Naive B cell (primary cell): ENCODE data around the gene COG7. TPM values are rescaled to one million over a fixed set of nuclear protein-coding genes. Genes with fewer than 3 reads are reported as not detected.

Source experiments
- ATAC-seq, 2 donors: fragments of 150-1000 bp; cut with Tn5 transposase; 2 replicates each; pipeline ENCODE4 v1.10.0; 2021; ENCODE audit warnings: low read depth in 2 of 2, mild to moderate bottlenecking in 2 of 2, moderate library complexity in 2 of 2
- DNase-seq: peaks from one replicate; pipeline ENCODE4 v3.0.0; 2022
- H3K27ac Mint-ChIP-seq, 6 donors: one replicate each; pipeline ENCODE4 v1.8.0; 2020 to 2022; ENCODE audit warnings: mild to moderate bottlenecking in 6 of 6, mixed read lengths in 6 of 6, moderate library complexity in 5 of 6, inconsistent platforms in 2 of 6
- H3K27me3 Mint-ChIP-seq, 3 donors: one replicate each; pipeline ENCODE4 v1.8.0; 2021 to 2022; ENCODE audit warnings: mixed read lengths in 3 of 3, mild to moderate bottlenecking in 1 of 3
- H3K36me3 Mint-ChIP-seq, 2 donors: one replicate each; pipeline ENCODE4 v1.8.0; 2020 to 2022; ENCODE audit warnings: mixed read lengths in 2 of 2, inconsistent platforms in 1 of 2, mild to moderate bottlenecking in 1 of 2
- H3K4me1 Mint-ChIP-seq, 3 donors: one replicate each; pipeline ENCODE4 v1.8.0; 2020 to 2022; ENCODE audit warnings: mixed read lengths in 3 of 3, inconsistent platforms in 1 of 3, mild to moderate bottlenecking in 1 of 3, moderate library complexity in 1 of 3
- H3K4me3 Mint-ChIP-seq, 8 donors: one replicate each; pipeline ENCODE4 v1.8.0; 2020 to 2022; ENCODE audit warnings: mild to moderate bottlenecking in 8 of 8, mixed read lengths in 8 of 8, moderate library complexity in 8 of 8, inconsistent platforms in 2 of 8
- H3K9me3 Mint-ChIP-seq, 7 donors: one replicate each; pipeline ENCODE4 v1.8.0; 2020 to 2022; ENCODE audit warnings: mixed read lengths in 7 of 7, mild to moderate bottlenecking in 5 of 7, inconsistent platforms in 2 of 7, moderate library complexity in 1 of 7
- polyA plus RNA-seq, 6 donors: library from polyadenylated mRNA; unstranded; fragments of 300-500 nt; fragmentation: Illumina TruSeq; gene quantifications; one replicate each; pipeline ENCODE4 v1.2.3, GENCODE V29; 2021; ENCODE audit warnings: low read depth in 6 of 6

Gene COG7
- polyA plus RNA-seq, 6 donors from 2014 or later, result 5.8 to 19.3 (median 8.8) TPM

DNA sequence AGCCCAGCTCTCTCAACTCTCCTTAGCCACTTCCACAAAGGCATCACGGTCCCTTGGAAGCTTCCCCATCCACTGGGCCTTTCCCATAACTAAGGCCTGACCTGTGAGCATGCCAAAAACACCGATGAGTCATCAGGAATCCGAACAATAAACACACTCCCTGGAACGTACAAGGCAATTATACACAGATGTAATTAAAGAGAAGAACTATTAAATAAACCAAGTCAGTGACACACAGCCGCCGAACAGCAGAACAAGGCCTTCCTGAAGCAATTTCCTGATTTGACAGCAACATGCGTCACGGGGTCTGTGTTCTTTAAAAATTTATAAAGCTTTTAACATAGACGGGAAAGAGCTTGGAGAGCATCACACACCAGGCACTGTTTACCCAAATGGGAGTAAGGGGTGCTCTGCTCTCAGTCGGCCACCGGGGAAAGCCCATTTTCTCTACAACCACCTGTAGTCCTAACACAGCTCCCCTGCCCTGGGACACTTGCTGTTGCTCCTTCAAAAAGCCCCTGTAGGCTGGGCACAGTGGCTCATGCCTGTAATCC is 29.4 kb downstream of the COG7 start:
- H3K4me1 Mint-ChIP-seq, result peaks cover 0 to 3% (median 0%) of the 10 kb centered on the region in 3 donors
- no peak overlapping the region for H3K27ac Mint-ChIP-seq
- H3K4me3 Mint-ChIP-seq, result no peak overlapping the region
- ATAC-seq, result no peak
- H3K36me3 Mint-ChIP-seq, result peaks cover 7 to 17% of the 10 kb centered on the region in 2 donors
- H3K27me3 Mint-ChIP-seq, result no peaks in the 10 kb centered on the region
- DNase-seq, result no peak
- H3K9me3 Mint-ChIP-seq, result no peaks in the 10 kb centered on the region

DNA sequence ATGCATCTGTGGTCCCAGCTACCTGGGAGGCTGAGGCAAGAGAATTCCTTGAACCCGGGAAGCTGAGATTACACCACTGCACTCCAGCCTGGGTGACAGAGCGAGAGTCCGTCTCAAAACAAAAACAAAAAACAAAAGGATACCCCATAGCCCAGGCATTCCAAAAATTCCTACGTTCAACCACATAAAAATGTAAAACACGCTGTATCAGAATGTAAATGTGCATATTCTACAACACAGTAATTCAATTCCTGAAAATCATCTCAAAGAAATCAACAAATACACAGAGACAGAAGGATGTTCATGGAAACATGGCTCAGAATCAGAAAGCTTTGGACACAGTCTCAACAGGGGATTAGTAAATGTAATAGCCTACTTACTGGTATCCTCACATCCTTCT is 33.0 kb downstream of the COG7 start:
- H3K27ac Mint-ChIP-seq, result peak overlapping the region in 1 of 6 donors; percentile 72
- peak overlapping the region in 1 of 8 donors; percentile 10 for H3K4me3 Mint-ChIP-seq
- H3K4me1 Mint-ChIP-seq, result no peaks in the 10 kb centered on the region
- H3K36me3 Mint-ChIP-seq, result peaks cover 5 to 15% of the 10 kb centered on the region in 2 donors
- ATAC-seq, result no peak
- no peaks in the 10 kb centered on the region for H3K27me3 Mint-ChIP-seq
- no peak for DNase-seq
- no peaks in the 10 kb centered on the region for H3K9me3 Mint-ChIP-seq

DNA sequence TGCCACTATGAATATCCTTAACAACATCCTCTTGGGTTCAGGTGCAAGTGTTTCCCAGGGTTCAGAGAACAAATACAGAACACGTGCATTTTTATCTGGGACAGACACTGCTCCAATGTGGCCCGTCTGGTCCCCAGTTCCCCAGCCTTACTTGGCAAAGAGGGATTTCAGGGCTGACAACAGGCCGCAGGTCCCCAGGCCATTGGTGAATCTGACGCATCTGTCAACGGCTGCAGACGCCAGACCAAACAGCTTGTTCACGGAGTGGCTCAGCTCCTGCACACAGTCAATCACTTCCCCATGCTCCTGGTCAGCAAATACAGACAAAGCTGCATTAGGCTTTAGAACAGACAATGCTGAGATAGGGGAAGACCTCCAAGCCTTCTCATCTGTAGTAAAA is 36.2 kb downstream of the COG7 start:
- no peak for DNase-seq
- no peaks in the 10 kb centered on the region for H3K4me1 Mint-ChIP-seq
- no peaks in the 10 kb centered on the region for H3K27me3 Mint-ChIP-seq
- H3K36me3 Mint-ChIP-seq, result peaks cover 0 to 17% of the 10 kb centered on the region in 2 donors
- ATAC-seq, result no peak
- no peak overlapping the region for H3K4me3 Mint-ChIP-seq
- no peak overlapping the region for H3K27ac Mint-ChIP-seq
- H3K9me3 Mint-ChIP-seq, result no peaks in the 10 kb centered on the region

- no peaks in the 10 kb centered on the region for H3K9me3 Mint-ChIP-seq
- H3K4me3 Mint-ChIP-seq, result no peak overlapping the region
- ATAC-seq, result no peak
- no peaks in the 10 kb centered on the region for H3K4me1 Mint-ChIP-seq
- H3K36me3 Mint-ChIP-seq, result peaks cover 0 to 26% of the 10 kb centered on the region in 2 donors
- H3K27ac Mint-ChIP-seq, result peak overlapping the region in 1 of 6 donors; percentile 76
- DNase-seq, result no peak
- H3K27me3 Mint-ChIP-seq, result no peaks in the 10 kb centered on the region
Measured at GRCh38 chr16:23414731-23415130, 38.3 kb downstream of the COG7 start.

- H3K27me3 Mint-ChIP-seq, result no peaks in the 10 kb centered on the region
- no peak overlapping the region for H3K27ac Mint-ChIP-seq
- no peaks in the 10 kb centered on the region for H3K9me3 Mint-ChIP-seq
- H3K36me3 Mint-ChIP-seq, result peaks cover 6 to 25% of the 10 kb centered on the region in 2 donors
- no peaks in the 10 kb centered on the region for H3K4me1 Mint-ChIP-seq
- H3K4me3 Mint-ChIP-seq, result no peak overlapping the region
- DNase-seq, result no peak
- no peak for ATAC-seq
Measured at GRCh38 chr16:23410176-23410575, 42.8 kb downstream of the COG7 start.

DNA sequence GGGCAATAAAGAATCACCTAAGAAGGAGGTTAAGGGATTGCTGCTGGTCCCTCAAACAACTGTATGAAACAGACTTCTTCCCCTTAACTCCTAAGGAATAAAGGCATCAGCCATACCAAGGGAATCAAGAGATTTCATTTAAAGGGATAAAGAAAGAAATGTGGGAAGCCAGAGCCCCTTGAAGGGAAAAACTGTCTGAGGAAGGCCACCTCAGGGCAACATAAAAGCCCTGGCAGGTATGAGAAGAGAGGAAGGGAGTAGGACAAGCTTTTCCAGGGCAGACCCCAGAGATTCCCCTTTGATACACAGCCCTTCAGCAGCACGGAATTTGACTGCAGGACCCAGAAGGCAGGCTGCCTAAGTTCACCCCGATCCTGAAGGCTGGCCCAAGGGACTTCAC is 43.5 kb downstream of the COG7 start:
- Mint-ChIP-seq H3K27ac (no peak overlapping the region), H3K4me3 (no peak overlapping the region), H3K4me1 (no peaks in the 10 kb centered on the region), H3K27me3 (no peaks in the 10 kb centered on the region), H3K36me3 (peaks cover 6 to 25% of the 10 kb centered on the region in 2 donors), H3K9me3 (no peaks in the 10 kb centered on the region)
- ATAC-seq, result no peak
- no peak for DNase-seq

DNA sequence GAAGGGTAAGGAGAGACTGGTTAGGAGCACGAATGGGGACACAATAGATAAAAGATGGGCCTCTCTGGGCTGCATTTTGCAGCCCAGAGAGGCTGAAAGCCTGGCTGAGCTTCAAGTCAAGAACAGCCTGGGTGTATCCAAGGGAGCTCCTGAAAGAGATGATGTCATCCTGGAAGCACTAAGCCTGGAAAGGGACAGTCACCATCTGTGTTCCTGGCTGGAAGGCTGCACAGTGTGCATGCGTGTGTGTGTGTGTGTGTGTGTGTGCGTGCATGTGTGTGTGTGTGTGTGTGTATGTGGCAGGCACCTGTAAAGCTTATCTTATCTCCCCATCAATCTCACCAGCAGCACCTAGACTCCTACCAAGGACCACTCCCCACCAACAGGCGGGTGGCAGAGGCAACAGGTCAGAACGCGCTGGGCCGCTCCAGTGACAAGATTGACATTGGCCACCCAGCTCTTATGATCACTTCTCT is 44.1 kb downstream of the COG7 start:
- no peak for DNase-seq
- Mint-ChIP-seq H3K36me3 (peaks cover 10 to 25% of the 10 kb centered on the region in 2 donors), H3K27me3 (no peaks in the 10 kb centered on the region), H3K4me3 (no peak overlapping the region), H3K27ac (no peak overlapping the region), H3K4me1 (no peaks in the 10 kb centered on the region), H3K9me3 (no peaks in the 10 kb centered on the region)
- ATAC-seq, result no peak

DNA sequence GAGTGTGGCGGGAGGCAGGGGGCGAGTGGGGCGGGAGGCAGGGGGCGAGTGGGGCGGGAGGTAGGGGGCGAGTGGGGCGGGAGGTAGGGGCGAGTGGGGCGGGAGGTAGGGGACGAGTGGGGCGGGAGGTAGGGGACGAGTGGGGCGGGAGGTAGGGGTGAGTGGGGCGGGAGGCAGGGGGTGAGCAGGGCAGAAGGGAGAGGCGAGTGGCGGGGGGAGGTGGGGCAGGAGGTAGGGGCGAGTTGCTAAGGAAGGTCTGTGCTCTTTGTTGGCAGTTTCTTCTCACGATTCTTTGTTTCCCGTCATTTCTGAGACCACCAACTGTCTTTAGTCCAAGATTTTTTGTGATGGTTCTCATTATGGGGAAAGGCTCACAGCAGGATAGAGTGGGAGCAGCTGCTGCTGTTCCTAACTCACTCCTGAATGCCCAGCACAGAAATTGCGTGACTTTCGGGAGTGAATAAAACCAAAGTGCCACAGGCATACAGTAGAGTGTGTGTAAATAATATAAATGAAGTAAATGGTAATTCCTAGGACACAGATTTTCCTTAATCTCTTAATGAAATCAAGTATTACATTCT is 44.7 kb downstream of the COG7 start:
- H3K27ac Mint-ChIP-seq, result no peak overlapping the region
- no peak for DNase-seq
- no peak overlapping the region for H3K4me3 Mint-ChIP-seq
- no peaks in the 10 kb centered on the region for H3K27me3 Mint-ChIP-seq
- no peak for ATAC-seq
- no peaks in the 10 kb centered on the region for H3K4me1 Mint-ChIP-seq
- H3K36me3 Mint-ChIP-seq, result peaks cover 13 to 22% of the 10 kb centered on the region in 2 donors
- no peaks in the 10 kb centered on the region for H3K9me3 Mint-ChIP-seq

GRCh38 chr16:23407436-23408127 is 45.4 kb downstream of the COG7 start:
- Mint-ChIP-seq H3K27me3 (no peaks in the 10 kb centered on the region), H3K36me3 (peaks cover 20 to 25% of the 10 kb centered on the region in 2 donors), H3K9me3 (no peaks in the 10 kb centered on the region), H3K4me3 (peak overlapping the region in 1 of 8 donors; percentile 18), H3K27ac (no peak overlapping the region), H3K4me1 (no peaks in the 10 kb centered on the region)
- no peak for DNase-seq
- no peak for ATAC-seq

DNA sequence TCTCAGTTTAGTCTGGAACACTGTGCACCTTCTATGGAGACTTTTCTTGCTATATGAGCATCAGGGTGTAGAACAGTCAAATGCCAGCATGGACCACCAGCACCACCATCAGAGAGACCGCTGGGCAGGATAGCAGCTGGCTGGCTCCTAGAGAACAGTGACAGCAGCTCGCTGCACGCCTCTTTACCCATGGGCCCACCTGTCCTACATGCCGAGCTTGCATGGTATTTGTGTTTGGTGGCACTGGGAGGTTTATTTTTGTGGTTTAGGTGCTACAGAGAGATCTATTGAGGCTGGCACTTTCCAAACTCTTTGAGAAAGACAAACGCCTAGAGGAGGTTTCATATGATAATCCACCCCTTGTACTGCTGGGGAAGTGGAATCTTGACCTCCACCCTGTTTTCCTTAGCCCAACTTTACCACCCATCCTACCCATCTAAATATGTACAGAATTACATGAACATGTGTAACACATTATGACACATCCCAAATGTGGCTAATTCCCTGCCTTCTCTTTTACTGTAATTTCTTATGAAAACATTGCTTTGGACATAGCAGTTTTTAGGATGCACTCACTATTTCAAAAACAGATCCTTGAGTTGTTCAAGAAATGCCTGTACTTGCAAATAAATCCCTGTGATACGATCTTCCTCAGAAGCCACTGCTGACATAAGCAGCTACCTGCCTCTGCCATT is 46.3 kb downstream of the COG7 start:
- ATAC-seq (no peak), DNase-seq (no peak)
- Mint-ChIP-seq H3K4me1 (no peaks in the 10 kb centered on the region), H3K27me3 (no peaks in the 10 kb centered on the region), H3K36me3 (peaks cover 23 to 29% of the 10 kb centered on the region in 2 donors), H3K27ac (peak overlapping the region in 1 of 6 donors; percentile 33), H3K4me3 (no peak overlapping the region), H3K9me3 (no peaks in the 10 kb centered on the region)

DNA sequence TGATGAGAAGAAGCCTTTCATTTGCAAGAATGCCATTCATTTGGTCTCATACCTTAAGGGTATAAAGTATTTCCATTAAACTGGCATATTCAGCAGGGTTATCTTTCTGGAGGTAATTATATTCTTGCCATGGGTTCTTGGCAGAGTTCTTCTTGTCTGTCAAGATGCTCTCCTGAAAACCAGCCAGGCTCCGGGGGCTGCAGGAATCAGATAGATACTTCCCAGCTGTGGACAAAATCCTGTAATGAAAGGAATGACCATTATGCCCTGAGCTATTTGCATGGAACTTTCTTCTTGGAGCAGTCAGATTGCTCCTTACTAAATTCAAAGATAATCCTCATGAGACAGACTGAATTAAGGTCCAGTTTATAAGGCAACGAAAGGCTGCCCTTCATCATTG is 47.0 kb downstream of the COG7 start:
- no peak for ATAC-seq
- H3K4me3 Mint-ChIP-seq, result no peak overlapping the region
- H3K36me3 Mint-ChIP-seq, result peaks cover 29 to 30% of the 10 kb centered on the region in 2 donors
- H3K27ac Mint-ChIP-seq, result peak overlapping the region in 1 of 6 donors; percentile 11
- no peaks in the 10 kb centered on the region for H3K9me3 Mint-ChIP-seq
- H3K27me3 Mint-ChIP-seq, result no peaks in the 10 kb centered on the region
- H3K4me1 Mint-ChIP-seq, result no peaks in the 10 kb centered on the region
- DNase-seq, result no peak

DNA sequence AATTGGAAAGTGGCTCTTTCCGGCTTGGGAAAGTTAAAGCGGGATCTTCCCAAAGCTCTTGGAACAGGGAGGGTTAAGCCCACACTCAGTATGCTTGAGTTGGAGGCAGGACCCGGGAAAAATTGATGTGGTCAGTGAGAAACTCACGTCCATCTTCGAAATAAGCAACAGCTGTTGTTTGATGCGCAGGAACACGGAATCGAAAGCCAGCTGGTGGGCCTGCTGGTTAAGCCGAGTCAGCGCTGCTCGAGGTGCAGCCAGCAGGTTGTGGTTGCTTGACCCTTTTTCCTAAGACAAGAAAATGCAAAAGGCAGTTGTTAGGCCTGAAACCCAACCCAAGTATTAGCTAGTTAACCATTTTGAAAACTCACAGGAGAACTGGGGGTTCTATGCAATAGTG is 49.4 kb downstream of the COG7 start:
- Mint-ChIP-seq H3K36me3 (peaks cover 34 to 41% of the 10 kb centered on the region in 2 donors), H3K27me3 (no peaks in the 10 kb centered on the region), H3K27ac (peak overlapping the region in 2 of 6 donors; percentile 3 to 74), H3K4me1 (no peaks in the 10 kb centered on the region), H3K9me3 (no peaks in the 10 kb centered on the region), H3K4me3 (no peak overlapping the region)
- DNase-seq (no peak), ATAC-seq (no peak)

GRCh38 chr16:23402100-23402499 is 50.9 kb downstream of the COG7 start:
- no peaks in the 10 kb centered on the region for H3K27me3 Mint-ChIP-seq
- peaks cover 42 to 47% of the 10 kb centered on the region in 2 donors for H3K36me3 Mint-ChIP-seq
- H3K9me3 Mint-ChIP-seq, result no peaks in the 10 kb centered on the region
- H3K4me1 Mint-ChIP-seq, result no peaks in the 10 kb centered on the region
- no peak for DNase-seq
- H3K4me3 Mint-ChIP-seq, result no peak overlapping the region
- ATAC-seq, result no peak
- H3K27ac Mint-ChIP-seq, result no peak overlapping the region

DNA sequence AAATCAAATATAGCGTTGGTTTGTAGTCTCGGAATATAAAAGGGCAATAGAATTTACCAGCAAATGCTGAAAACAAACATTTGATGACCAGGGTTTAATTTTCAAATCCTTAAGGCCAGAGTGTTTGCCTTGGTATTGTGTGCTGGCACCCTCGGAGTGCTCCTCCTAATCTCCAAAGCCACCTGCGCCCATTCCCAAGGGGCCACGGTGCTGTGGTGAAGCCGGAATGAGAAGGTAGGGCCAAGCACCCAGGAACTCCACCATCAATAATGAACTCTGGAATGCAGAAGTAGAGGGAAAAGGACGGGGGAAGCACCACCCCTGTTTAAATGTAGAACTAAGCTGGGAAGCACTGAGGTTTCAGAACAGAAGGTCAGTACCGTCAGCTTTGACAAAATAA is 51.9 kb downstream of the COG7 start:
- peaks cover 42 to 44% of the 10 kb centered on the region in 2 donors for H3K36me3 Mint-ChIP-seq

More for the DNA sequence above, 51.9 kb downstream of the COG7 start:
- H3K4me3 Mint-ChIP-seq, result no peak overlapping the region
- no peak for DNase-seq
- ATAC-seq, result no peak
- H3K27me3 Mint-ChIP-seq, result no peaks in the 10 kb centered on the region
- no peaks in the 10 kb centered on the region for H3K4me1 Mint-ChIP-seq
- H3K27ac Mint-ChIP-seq, result no peak overlapping the region
- no peaks in the 10 kb centered on the region for H3K9me3 Mint-ChIP-seq
